HL-60 (cell line): ENCODE measurements around the gene ANKRD1.
"Not testable (repeated sequence)": the region's sequence is repeated elsewhere in the genome, so short reads cannot be mapped to it uniquely, and the experiment has no call there.

Experiments used
- DNase-seq, 2 experiments: peaks; one replicate each; pipeline ENCODE4 v3.0.0-alpha.2; 2010 to 2020; ENCODE audit warnings: low read depth in 1 of 2, low spot score in 1 of 2
- H3K27ac ChIP-seq: fragments of 250-450 bp; sonication (Bioruptor Pico); replicated peaks from 2 replicates; pipeline ENCODE4 v1.5.1; 2020; ENCODE audit warnings: mild to moderate bottlenecking, moderate library complexity
- H3K27me3 ChIP-seq: fragments of 250-450 bp; sonication (Bioruptor Pico); 2 replicates; pipeline ENCODE4 v1.5.1; 2021; ENCODE audit warnings: mild to moderate bottlenecking, moderate library complexity; ENCODE audit not compliant: insufficient read depth, poor library complexity, severe bottlenecking
- H3K4me3 ChIP-seq: replicated peaks from 2 replicates; pipeline ENCODE4 v1.5.1; 2011; ENCODE audit warnings: mild to moderate bottlenecking, control low read depth, low read length; ENCODE audit not compliant: insufficient read depth
- CTCF ChIP-seq: IDR thresholded peaks from one replicate; pipeline ENCODE4 v1.5.1; 2011; ENCODE audit warnings: low read length, control low read depth, inconsistent platforms; ENCODE audit not compliant: insufficient read depth
- GABPA ChIP-seq: IDR thresholded peaks from 2 replicates; pipeline ENCODE4 v1.6.1; 2012; ENCODE audit warnings: low read depth
- POLR2AphosphoS5 ChIP-seq: IDR thresholded peaks from 2 replicates; pipeline ENCODE4 v1.6.1; 2012; ENCODE audit warnings: low read depth
- REST ChIP-seq: IDR thresholded peaks from 2 replicates; pipeline ENCODE4 v1.6.1; 2012; ENCODE audit warnings: low read depth; ENCODE audit not compliant: insufficient replicate concordance
- SPI1 ChIP-seq: IDR thresholded peaks from 2 replicates; pipeline ENCODE4 v1.6.1; 2012; ENCODE audit warnings: low read depth, mild to moderate bottlenecking, borderline replicate concordance

The ANKRD1 gene

GRCh38 chr10:90906596-90906995, 14.3 kb downstream of the ANKRD1 start:
- Histone ChIP-seq H3K4me3 (no peak overlapping the region), H3K27ac (no peak overlapping the region), H3K27me3 (no peaks in the 10 kb centered on the region)
- no peak for DNase-seq
- no peak for TF ChIP-seq POLR2AphosphoS5
- no peak for TF ChIP-seq REST
- no peak for TF ChIP-seq GABPA
- no peak for TF ChIP-seq SPI1
- TF ChIP-seq CTCF: no peak

- no peaks in the 10 kb centered on the region for H3K27me3 ChIP-seq
- H3K4me3 ChIP-seq: no peak overlapping the region
- H3K27ac ChIP-seq: no peak overlapping the region
- no peak for DNase-seq
- TF ChIP-seq POLR2AphosphoS5 (no peak), CTCF (no peak), REST (no peak)
Observed at GRCh38 chr10:90905925-90906324, 15.0 kb downstream of the ANKRD1 start.

GRCh38 chr10:90896916-90897315, 24.0 kb downstream of the ANKRD1 start:
- H3K4me3 ChIP-seq, H3K27ac ChIP-seq, H3K27me3 ChIP-seq, DNase-seq: not testable (repeated sequence)

- H3K4me3 ChIP-seq: no peak overlapping the region
- TF ChIP-seq SPI1 (no peak), CTCF (no peak), GABPA (no peak), REST (no peak)
- no peaks in the 10 kb centered on the region for H3K27me3 ChIP-seq
- no peak overlapping the region for H3K27ac ChIP-seq
- DNase-seq: no peak
Observed at GRCh38 chr10:90893190-90893589, 27.7 kb downstream of the ANKRD1 start.
